DND-41 (cell line): ENCODE measurements around the gene NME7.

Experiments
- ATAC-seq: fragments of 200-7000 bp; cut with Tn5 transposase; 3 replicates; pipeline ENCODE4 v1.9.1; 2021; ENCODE audit warnings: low read depth; ENCODE audit not compliant: insufficient read depth
- DNase-seq: peaks from one replicate; pipeline ENCODE4 v3.0.0-alpha.2; 2020
- H2AFZ ChIP-seq: 2 replicates; pipeline ENCODE4 v1.6.0; 2012; ENCODE audit warnings: low read depth, low read length
- H3K27ac ChIP-seq: 2 replicates; pipeline ENCODE4 v1.5.1; 2012; ENCODE audit warnings: low read length, inconsistent platforms
- H3K27me3 ChIP-seq: fragments of 200-600 bp; sonication (generic); 2 replicates; pipeline ENCODE4 v1.6.0; 2012; ENCODE audit warnings: low read length, mild to moderate bottlenecking, inconsistent platforms; ENCODE audit not compliant: insufficient read depth, poor library complexity
- H3K36me3 ChIP-seq: 2 replicates; pipeline ENCODE4 v1.5.1; 2012; ENCODE audit warnings: low read length, inconsistent platforms; ENCODE audit not compliant: insufficient read depth
- H3K4me1 ChIP-seq: 2 replicates; pipeline ENCODE4 v1.5.1; 2012; ENCODE audit warnings: mild to moderate bottlenecking, low read length; ENCODE audit not compliant: insufficient read depth
- H3K4me2 ChIP-seq: 2 replicates; pipeline ENCODE4 v1.6.0; 2012; ENCODE audit warnings: mild to moderate bottlenecking, moderate library complexity, low read length, inconsistent platforms; ENCODE audit not compliant: insufficient read depth
- H3K4me3 ChIP-seq, 2 experiments: fragments of 200-600 bp in 1 of 2; shearing (Covaris generic) in 1 of 2; 2 replicates each; pipeline ENCODE4 v1.5.1; 2012 to 2016; ENCODE audit warnings: inconsistent platforms in 2 of 2, low read length in 2 of 2, mild to moderate bottlenecking in 2 of 2, low read depth in 1 of 2, moderate library complexity in 1 of 2
- H3K79me2 ChIP-seq: 2 replicates; pipeline ENCODE4 v1.6.0; 2012; ENCODE audit warnings: low read length, inconsistent platforms; ENCODE audit not compliant: insufficient read depth
- H3K9ac ChIP-seq: 2 replicates; pipeline ENCODE4 v1.6.0; 2012; ENCODE audit warnings: low read depth, mild to moderate bottlenecking, inconsistent platforms, low read length, moderate library complexity
- H3K9me3 ChIP-seq: 2 replicates; pipeline ENCODE4 v1.5.1; 2012; ENCODE audit warnings: low read length, moderate library complexity, mild to moderate bottlenecking, inconsistent platforms; ENCODE audit not compliant: insufficient read depth, severe bottlenecking
- H4K20me1 ChIP-seq: 2 replicates; pipeline ENCODE4 v1.6.0; 2012; ENCODE audit warnings: low read length; ENCODE audit not compliant: insufficient read depth
- EZH2 ChIP-seq: IDR thresholded peaks from 3 replicates; pipeline ENCODE4 v1.6.1; 2012; ENCODE audit warnings: borderline replicate concordance, low read depth, mild to moderate bottlenecking, moderate library complexity, low read length, inconsistent platforms; ENCODE audit not compliant: severe bottlenecking
- TF ChIP-seq, protein P1 (sequence below): IDR thresholded peaks from 2 replicates; pipeline ENCODE4 v1.5.1; 2012; ENCODE audit warnings: borderline replicate concordance, low read length, moderate library complexity, mild to moderate bottlenecking; ENCODE audit not compliant: poor library complexity, severe bottlenecking; ENCODE audit errors: extremely low read depth

The NME7 gene

GRCh38 chr1:169094897-169095569 lies 272.6 kb downstream of the NME7 start:
- Histone ChIP-seq H4K20me1 (no peaks in the 10 kb centered on the region), H3K9me3 (no peaks in the 10 kb centered on the region), H3K27ac (no peak overlapping the region), H3K9ac (no peak overlapping the region), H2AFZ (no peak overlapping the region), H3K79me2 (no peaks in the 10 kb centered on the region), H3K4me2 (no peak overlapping the region), H3K4me1 (no peaks in the 10 kb centered on the region), H3K4me3 (no peak overlapping the region), H3K36me3 (no peaks in the 10 kb centered on the region), H3K27me3 (peaks cover 4% of the 10 kb centered on the region)
- ATAC-seq (no peak; the same call in 2 of the 3 replicates), DNase-seq (no peak)
- no peak for TF ChIP-seq EZH2
- TF ChIP-seq, protein P1, sequence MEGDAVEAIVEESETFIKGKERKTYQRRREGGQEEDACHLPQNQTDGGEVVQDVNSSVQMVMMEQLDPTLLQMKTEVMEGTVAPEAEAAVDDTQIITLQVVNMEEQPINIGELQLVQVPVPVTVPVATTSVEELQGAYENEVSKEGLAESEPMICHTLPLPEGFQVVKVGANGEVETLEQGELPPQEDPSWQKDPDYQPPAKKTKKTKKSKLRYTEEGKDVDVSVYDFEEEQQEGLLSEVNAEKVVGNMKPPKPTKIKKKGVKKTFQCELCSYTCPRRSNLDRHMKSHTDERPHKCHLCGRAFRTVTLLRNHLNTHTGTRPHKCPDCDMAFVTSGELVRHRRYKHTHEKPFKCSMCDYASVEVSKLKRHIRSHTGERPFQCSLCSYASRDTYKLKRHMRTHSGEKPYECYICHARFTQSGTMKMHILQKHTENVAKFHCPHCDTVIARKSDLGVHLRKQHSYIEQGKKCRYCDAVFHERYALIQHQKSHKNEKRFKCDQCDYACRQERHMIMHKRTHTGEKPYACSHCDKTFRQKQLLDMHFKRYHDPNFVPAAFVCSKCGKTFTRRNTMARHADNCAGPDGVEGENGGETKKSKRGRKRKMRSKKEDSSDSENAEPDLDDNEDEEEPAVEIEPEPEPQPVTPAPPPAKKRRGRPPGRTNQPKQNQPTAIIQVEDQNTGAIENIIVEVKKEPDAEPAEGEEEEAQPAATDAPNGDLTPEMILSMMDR = no peak

DNA sequence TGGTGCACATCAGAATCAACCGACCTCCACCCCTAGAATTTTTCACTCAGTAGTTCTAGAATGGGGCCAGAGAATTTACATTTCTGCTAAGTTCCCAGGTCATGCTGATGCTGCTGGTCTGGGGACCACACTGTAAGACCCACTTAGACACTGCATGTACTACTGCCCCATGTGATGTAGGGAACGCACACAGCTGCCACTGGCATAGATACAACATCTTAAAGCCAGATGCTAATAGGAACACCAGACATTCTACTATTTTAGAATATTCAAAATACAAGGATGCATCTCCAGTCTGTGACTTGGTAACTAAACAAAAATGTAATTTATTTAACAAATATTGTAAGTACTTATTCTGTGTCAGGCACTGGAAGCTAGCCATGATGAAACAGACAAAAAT lies 275.2 kb downstream of the NME7 start:
- TF ChIP-seq, protein P1 = no peak
- no peak for TF ChIP-seq EZH2
- DNase-seq (no peak), ATAC-seq (no peak)
- Histone ChIP-seq H3K4me3 (no peak overlapping the region), H3K79me2 (no peaks in the 10 kb centered on the region), H3K36me3 (no peaks in the 10 kb centered on the region), H3K27ac (no peak overlapping the region), H3K27me3 (peaks cover 3% of the 10 kb centered on the region), H3K9ac (no peak overlapping the region), H3K4me1 (no peaks in the 10 kb centered on the region), H2AFZ (no peak overlapping the region), H4K20me1 (no peaks in the 10 kb centered on the region), H3K4me2 (no peak overlapping the region), H3K9me3 (no peaks in the 10 kb centered on the region)

DNA sequence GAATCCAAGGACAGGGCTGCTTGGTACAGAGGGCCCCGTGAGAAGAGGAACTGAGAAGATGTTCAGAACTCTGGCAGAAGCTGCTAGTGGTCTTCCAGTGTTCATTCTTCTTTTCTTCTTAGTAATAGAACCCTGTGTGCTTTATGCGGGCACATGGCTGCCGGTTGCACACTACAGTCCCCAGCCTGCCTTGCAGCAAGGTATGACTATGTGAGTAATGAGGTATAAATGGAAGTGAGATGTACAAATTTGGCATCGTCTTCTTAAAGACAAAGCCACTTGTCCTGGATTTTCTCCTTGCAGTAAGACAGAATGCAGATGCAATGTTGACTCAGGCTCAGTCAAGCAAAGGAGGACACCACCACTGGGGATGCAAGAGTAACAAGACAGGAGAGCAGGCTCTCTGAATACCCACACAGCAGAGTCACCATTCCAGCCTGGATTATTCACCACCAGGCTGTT lies 276.1 kb downstream of the NME7 start:
- no peaks in the 10 kb centered on the region for H3K4me1 ChIP-seq
- H3K79me2 ChIP-seq = no peaks in the 10 kb centered on the region
- no peaks in the 10 kb centered on the region for H3K9me3 ChIP-seq
- no peak for ATAC-seq
- no peak overlapping the region for H3K27ac ChIP-seq
- no peaks in the 10 kb centered on the region for H3K36me3 ChIP-seq
- H3K4me2 ChIP-seq = no peak overlapping the region
- peaks cover 3% of the 10 kb centered on the region for H3K27me3 ChIP-seq
- H2AFZ ChIP-seq = no peak overlapping the region
- H3K9ac ChIP-seq = no peak overlapping the region
- DNase-seq = no peak
- TF ChIP-seq EZH2 = no peak
- TF ChIP-seq, protein P1 = no peak
- H3K4me3 ChIP-seq = no peak overlapping the region
- no peaks in the 10 kb centered on the region for H4K20me1 ChIP-seq

DNA sequence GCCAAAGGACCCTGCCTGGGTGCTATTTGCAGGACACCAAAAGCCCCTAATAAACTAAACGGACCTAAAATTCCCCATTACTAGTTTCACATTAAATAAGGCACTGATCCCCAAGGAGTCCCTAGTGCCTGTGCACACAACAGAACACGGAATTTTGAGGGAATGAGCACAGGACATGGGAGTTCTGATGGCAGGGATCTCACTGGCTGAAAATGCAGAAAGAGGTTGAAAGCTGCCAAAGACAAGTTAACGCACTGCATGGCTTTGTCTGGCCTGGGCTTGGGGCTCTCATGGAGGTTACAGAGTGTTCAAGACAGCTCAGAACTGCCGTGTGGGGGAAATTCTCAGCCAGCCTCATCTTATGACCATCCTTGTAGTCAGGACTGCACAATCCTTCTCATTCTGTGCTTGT lies 276.7 kb downstream of the NME7 start:
- Histone ChIP-seq H4K20me1 (no peaks in the 10 kb centered on the region), H3K27ac (no peak overlapping the region), H3K4me2 (no peak overlapping the region), H3K79me2 (no peaks in the 10 kb centered on the region), H3K4me1 (no peaks in the 10 kb centered on the region), H3K36me3 (no peaks in the 10 kb centered on the region), H3K9ac (no peak overlapping the region), H3K9me3 (no peaks in the 10 kb centered on the region), H3K27me3 (peaks cover 3% of the 10 kb centered on the region), H2AFZ (no peak overlapping the region), H3K4me3 (no peak overlapping the region)
- no peak for DNase-seq
- ATAC-seq = no peak
- TF ChIP-seq EZH2 = no peak
- TF ChIP-seq, protein P1 = no peak
